ENCODE results near the gene UST. TPM values are rescaled to one million over a fixed set of nuclear protein-coding genes. Genes with fewer than 3 reads are reported as not detected.
A peak's percentile ranks its signal among the peaks of the same experiment; 100 is the strongest.

UST gene
- total and polyA plus RNA-seq, 2 experiments from 2014 or later, result 2.9 to 4.0 TPM

DNA sequence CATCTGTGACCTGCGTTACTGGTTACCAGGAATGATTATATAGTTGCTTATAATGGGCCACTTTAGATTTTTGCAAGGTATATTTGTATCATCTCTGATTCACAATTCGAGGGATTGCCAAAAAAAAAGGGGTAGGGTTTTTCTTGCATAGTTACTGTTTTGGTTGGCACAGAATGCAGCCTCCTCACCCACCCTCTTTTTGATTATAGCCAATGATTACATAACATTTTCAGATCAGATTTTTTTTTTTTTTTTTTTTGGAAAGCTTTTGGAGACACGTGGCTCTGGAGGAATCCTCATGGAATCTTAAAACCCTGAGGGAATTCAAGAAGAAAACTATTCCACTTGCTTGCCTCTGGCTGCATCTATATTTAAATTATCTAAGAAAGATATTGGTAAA, 53.7 kb downstream of the UST start:
- TF ChIP-seq, protein P1, sequence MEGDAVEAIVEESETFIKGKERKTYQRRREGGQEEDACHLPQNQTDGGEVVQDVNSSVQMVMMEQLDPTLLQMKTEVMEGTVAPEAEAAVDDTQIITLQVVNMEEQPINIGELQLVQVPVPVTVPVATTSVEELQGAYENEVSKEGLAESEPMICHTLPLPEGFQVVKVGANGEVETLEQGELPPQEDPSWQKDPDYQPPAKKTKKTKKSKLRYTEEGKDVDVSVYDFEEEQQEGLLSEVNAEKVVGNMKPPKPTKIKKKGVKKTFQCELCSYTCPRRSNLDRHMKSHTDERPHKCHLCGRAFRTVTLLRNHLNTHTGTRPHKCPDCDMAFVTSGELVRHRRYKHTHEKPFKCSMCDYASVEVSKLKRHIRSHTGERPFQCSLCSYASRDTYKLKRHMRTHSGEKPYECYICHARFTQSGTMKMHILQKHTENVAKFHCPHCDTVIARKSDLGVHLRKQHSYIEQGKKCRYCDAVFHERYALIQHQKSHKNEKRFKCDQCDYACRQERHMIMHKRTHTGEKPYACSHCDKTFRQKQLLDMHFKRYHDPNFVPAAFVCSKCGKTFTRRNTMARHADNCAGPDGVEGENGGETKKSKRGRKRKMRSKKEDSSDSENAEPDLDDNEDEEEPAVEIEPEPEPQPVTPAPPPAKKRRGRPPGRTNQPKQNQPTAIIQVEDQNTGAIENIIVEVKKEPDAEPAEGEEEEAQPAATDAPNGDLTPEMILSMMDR (IDR thresholded peaks at IDR 0.05; ENCODE audit: low read depth, low read length), result no peak
- Histone ChIP-seq H3K27me3 (no peaks in the 10 kb centered on the region), H3K9me3 (ENCODE audit: low read depth) (no peaks in the 10 kb centered on the region), H3K27ac (no peak overlapping the region), H3K4me3 (no peak overlapping the region), H3K4me1 (ENCODE audit: low read depth) (no peaks in the 10 kb centered on the region), H3K36me3 (no peaks in the 10 kb centered on the region)
- peak in 1 of 2 donors; percentile 39 for DNase-seq (ENCODE audit: low read depth in 1 of 2, low spot score in 1 of 2)

DNA sequence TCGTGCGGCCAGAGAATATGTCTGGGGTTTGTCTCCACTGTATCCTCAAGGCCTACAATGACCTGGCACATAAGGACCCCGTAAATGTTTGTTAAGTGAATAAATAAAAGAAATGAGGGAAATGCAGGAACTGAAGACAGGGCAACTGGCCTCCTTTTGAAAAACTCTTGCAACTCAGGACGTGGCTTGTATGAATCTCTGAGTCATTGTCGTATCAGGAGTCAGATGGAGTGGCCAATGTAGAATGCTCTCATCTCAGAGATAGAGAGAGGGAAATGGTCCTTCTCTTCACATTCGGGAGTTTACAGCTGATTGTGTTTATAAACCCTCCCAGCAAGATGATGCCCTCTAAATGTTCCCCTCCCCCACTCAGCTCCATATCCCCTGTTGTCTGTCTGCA, 57.1 kb downstream of the UST start:
- TF ChIP-seq, protein P1 (IDR thresholded peaks at IDR 0.05; ENCODE audit: low read depth, low read length), result no peak
- H3K4me1 ChIP-seq (ENCODE audit: low read depth), result no peaks in the 10 kb centered on the region
- H3K27me3 ChIP-seq, result no peaks in the 10 kb centered on the region

GRCh38 chr6:148805777-148806176, 58.9 kb downstream of the UST start:
- H3K27ac ChIP-seq, result no peak overlapping the region
- no peaks in the 10 kb centered on the region for H3K4me1 ChIP-seq (ENCODE audit: low read depth)
- TF ChIP-seq, protein P1 (IDR thresholded peaks at IDR 0.05; ENCODE audit: low read depth, low read length), result no peak
- H3K9me3 ChIP-seq (ENCODE audit: low read depth), result no peaks in the 10 kb centered on the region
- no peak for DNase-seq (ENCODE audit: low read depth in 1 of 2, low spot score in 1 of 2)
- no peaks in the 10 kb centered on the region for H3K27me3 ChIP-seq
- H3K4me3 ChIP-seq, result no peak overlapping the region
- no peaks in the 10 kb centered on the region for H3K36me3 ChIP-seq

More for the DNA sequence above, 57.1 kb downstream of the UST start:
- Histone ChIP-seq H3K9me3 (ENCODE audit: low read depth) (no peaks in the 10 kb centered on the region), H3K4me3 (no peak overlapping the region), H3K36me3 (no peaks in the 10 kb centered on the region), H3K27ac (no peak overlapping the region)
- DNase-seq (ENCODE audit: low read depth in 1 of 2, low spot score in 1 of 2), result peak in 1 of 2 donors; percentile 13

DNA sequence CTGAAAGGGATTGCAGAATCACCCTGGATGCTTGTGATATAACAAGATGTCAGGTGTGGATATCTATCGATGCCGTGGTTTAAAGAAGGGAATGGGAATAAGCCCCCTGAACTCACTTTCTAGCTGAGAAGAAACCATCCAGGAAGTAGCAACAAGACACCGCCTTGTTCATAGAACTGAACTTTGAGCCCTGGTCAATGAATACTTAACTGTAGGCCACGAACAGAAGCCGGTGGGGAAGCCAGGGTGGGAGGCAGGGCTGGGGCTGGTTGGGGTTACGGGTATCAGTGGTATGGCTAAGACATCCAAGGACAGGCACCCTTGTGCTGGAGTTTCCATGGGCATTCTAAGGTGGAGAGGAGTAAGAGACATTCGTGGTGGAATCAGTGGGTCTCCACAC, 61.0 kb downstream of the UST start:
- Histone ChIP-seq H3K4me3 (no peak overlapping the region), H3K9me3 (ENCODE audit: low read depth) (no peaks in the 10 kb centered on the region), H3K27me3 (no peaks in the 10 kb centered on the region), H3K27ac (no peak overlapping the region), H3K36me3 (no peaks in the 10 kb centered on the region), H3K4me1 (ENCODE audit: low read depth) (no peaks in the 10 kb centered on the region)
- DNase-seq (ENCODE audit: low read depth in 1 of 2, low spot score in 1 of 2), result no peak
- TF ChIP-seq, protein P1 (IDR thresholded peaks at IDR 0.05; ENCODE audit: low read depth, low read length), result no peak

GRCh38 chr6:148808786-148809304, 62.0 kb downstream of the UST start:
- TF ChIP-seq, protein P1 (IDR thresholded peaks at IDR 0.05; ENCODE audit: low read depth, low read length), result no peak
- Histone ChIP-seq H3K27me3 (no peaks in the 10 kb centered on the region), H3K36me3 (no peaks in the 10 kb centered on the region), H3K27ac (no peak overlapping the region), H3K4me3 (no peak overlapping the region), H3K4me1 (ENCODE audit: low read depth) (no peaks in the 10 kb centered on the region), H3K9me3 (ENCODE audit: low read depth) (no peaks in the 10 kb centered on the region)
- DNase-seq (ENCODE audit: low read depth in 1 of 2, low spot score in 1 of 2), result no peak

All from cardiac muscle cell (in vitro differentiated cells and primary cell).